Trophoblast cell (in vitro differentiated cells and primary cell): ENCODE measurements around the gene CASTOR1.

Source experiments
- DNase-seq, 2 donors: peaks; one replicate each; pipeline ENCODE4 v3.0.0-alpha.2; 2016
- H2AFZ ChIP-seq: 2 replicates; pipeline ENCODE4 v1.6.1; 2013; ENCODE audit warnings: low read length, moderate library complexity, mild to moderate bottlenecking; ENCODE audit not compliant: insufficient read depth, poor library complexity
- H2AK5ac ChIP-seq: 2 replicates; pipeline ENCODE4 v1.6.1; 2013; ENCODE audit warnings: mild to moderate bottlenecking, low read length
- H2BK120ac ChIP-seq: 2 replicates; pipeline ENCODE4 v1.6.1; 2013; ENCODE audit warnings: low read length, mild to moderate bottlenecking, moderate library complexity; ENCODE audit not compliant: insufficient read depth, poor library complexity
- H2BK12ac ChIP-seq: 2 replicates; pipeline ENCODE4 v1.6.1; 2013; ENCODE audit warnings: mild to moderate bottlenecking, low read length, moderate library complexity
- H2BK5ac ChIP-seq: 2 replicates; pipeline ENCODE4 v1.6.1; 2013; ENCODE audit warnings: low read length, low read depth, moderate library complexity, mild to moderate bottlenecking; ENCODE audit not compliant: poor library complexity
- H3K14ac ChIP-seq: 2 replicates; pipeline ENCODE4 v1.6.1; 2013; ENCODE audit warnings: mild to moderate bottlenecking, low read length
- H3K18ac ChIP-seq: 2 replicates; pipeline ENCODE4 v1.6.1; 2013; ENCODE audit warnings: mild to moderate bottlenecking, low read length
- H3K23ac ChIP-seq: 2 replicates; pipeline ENCODE4 v1.6.1; 2013; ENCODE audit warnings: low read length
- H3K27ac ChIP-seq: 2 replicates; pipeline ENCODE4 v1.5.1; 2013; ENCODE audit warnings: low read depth, mild to moderate bottlenecking, inconsistent platforms, low read length, moderate library complexity
- H3K27me3 ChIP-seq: 2 replicates; pipeline ENCODE4 v1.6.1; 2013; ENCODE audit warnings: inconsistent platforms, mild to moderate bottlenecking, low read length, moderate library complexity; ENCODE audit not compliant: insufficient read depth
- H3K36me3 ChIP-seq, 2 experiments: 1 replicate in 1 of 2; 2 replicates in 1 of 2; pipeline ENCODE4 v1.6.1; 2013; ENCODE audit warnings: low read length in 2 of 2, mild to moderate bottlenecking in 2 of 2, moderate library complexity in 1 of 2; ENCODE audit not compliant: insufficient read depth in 2 of 2, control insufficient read depth in 1 of 2
- H3K4ac ChIP-seq: 2 replicates; pipeline ENCODE4 v1.6.1; 2013; ENCODE audit warnings: low read depth, mild to moderate bottlenecking, low read length, moderate library complexity
- H3K4me1 ChIP-seq, 2 experiments: 1 replicate in 1 of 2; 2 replicates in 1 of 2; pipeline ENCODE4 v1.6.1; 2013; ENCODE audit warnings: low read length in 2 of 2, mild to moderate bottlenecking in 2 of 2, moderate library complexity in 1 of 2; ENCODE audit not compliant: insufficient read depth in 2 of 2, control insufficient read depth in 1 of 2
- H3K4me2 ChIP-seq: 2 replicates; pipeline ENCODE4 v1.6.1; 2013; ENCODE audit warnings: inconsistent platforms, mild to moderate bottlenecking, low read length, moderate library complexity
- H3K4me3 ChIP-seq: 2 replicates; pipeline ENCODE4 v1.5.1; 2013; ENCODE audit warnings: mild to moderate bottlenecking, low read depth, low read length, inconsistent platforms
- H3K79me1 ChIP-seq: one replicate; pipeline ENCODE4 v1.6.1; 2013; ENCODE audit warnings: low read length
- H3K79me2 ChIP-seq: 2 replicates; pipeline ENCODE4 v1.6.1; 2013; ENCODE audit warnings: low read length, mild to moderate bottlenecking; ENCODE audit not compliant: control insufficient read depth, insufficient read depth, poor library complexity
- H3K9ac ChIP-seq: 2 replicates; pipeline ENCODE4 v1.6.1; 2013; ENCODE audit warnings: mild to moderate bottlenecking, low read length
- H3K9me3 ChIP-seq: 2 replicates; pipeline ENCODE4 v1.6.1; 2013; ENCODE audit warnings: low read depth, mild to moderate bottlenecking, control low read depth, inconsistent platforms, low read length; ENCODE audit not compliant: insufficient read depth
- H4K12ac ChIP-seq: 2 replicates; pipeline ENCODE4 v1.6.1; 2013; ENCODE audit warnings: low read depth, mild to moderate bottlenecking, low read length, moderate library complexity
- H4K8ac ChIP-seq: 2 replicates; pipeline ENCODE4 v1.6.1; 2013; ENCODE audit warnings: low read depth, mild to moderate bottlenecking, low read length, moderate library complexity
- H4K91ac ChIP-seq: one replicate; pipeline ENCODE4 v1.6.1; 2013; ENCODE audit warnings: low read depth, mild to moderate bottlenecking, low read length, moderate library complexity
- WGBS: extraction: QIAGEN DNeasy Blood & Tissue Kit; methylation state at CpG from one replicate; pipeline ENCODE4 v1.1.7; 2013; ENCODE audit warnings: missing lambda C conversion rate; ENCODE audit not compliant: insufficient read length, insufficient coverage; ENCODE audit errors: extremely low coverage; 5-methylcytosine and 5-hydroxymethylcytosine counted together

CASTOR1 gene

DNA sequence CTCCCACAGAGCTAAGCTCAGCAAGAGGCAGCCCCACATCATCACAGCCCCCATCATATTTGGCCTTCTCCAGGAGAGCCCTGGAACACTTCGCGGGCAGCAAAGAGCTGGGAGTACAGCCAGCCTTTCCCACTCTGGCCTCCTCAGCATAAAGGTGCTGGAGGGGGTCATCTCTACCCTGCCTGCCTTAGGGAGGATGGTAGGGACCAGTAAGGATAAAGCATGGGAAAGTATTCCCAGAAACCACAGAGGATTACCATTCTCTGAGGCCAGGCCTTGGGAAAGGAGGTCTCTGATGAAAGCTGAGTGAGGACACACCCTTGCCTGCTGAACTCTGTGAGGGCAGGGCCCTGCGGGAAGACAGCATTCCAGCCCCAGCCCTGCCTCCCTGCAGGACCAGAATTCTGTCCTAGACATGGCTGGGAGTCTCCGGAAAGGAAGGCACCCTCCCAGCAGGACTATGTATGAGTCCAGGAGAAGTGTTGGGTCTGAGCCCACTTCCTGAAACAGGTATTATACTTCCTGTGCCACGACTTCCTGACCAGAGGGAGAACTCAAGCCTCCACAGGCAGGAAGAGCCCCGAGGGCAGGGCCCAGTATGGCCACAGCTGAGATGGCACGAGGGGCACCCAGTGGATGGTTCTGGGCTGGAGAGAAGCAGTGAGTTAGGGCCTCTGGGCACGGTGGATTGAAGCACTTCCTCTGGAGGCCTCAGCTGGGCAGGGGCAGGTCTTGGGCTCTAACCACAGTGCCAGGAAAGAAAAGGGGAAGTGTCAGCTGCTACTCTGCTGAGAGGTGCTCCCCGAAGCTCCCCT, 12.9 kb upstream of the CASTOR1 start:
- Histone ChIP-seq H3K36me3 (peaks cover 53 to 62% of the 10 kb centered on the region in 2 experiments), H3K4me3 (no peak overlapping the region), H3K4me2 (peak overlapping the region; percentile 4), H3K4me1 (peaks cover 61 to 78% of the 10 kb centered on the region in 2 experiments), H3K27ac (peak overlapping the region; percentile 82), H2AK5ac (peak overlapping the region; percentile 24), H3K79me1 (peaks cover 44% of the 10 kb centered on the region), H4K12ac (no peak overlapping the region), H3K27me3 (no peaks in the 10 kb centered on the region), H4K8ac (peak overlapping the region; percentile 25), H3K9ac (peak overlapping the region; percentile 8), H2AFZ (no peak overlapping the region), H3K18ac (peak overlapping the region; percentile 87), H3K23ac (no peak overlapping the region), H2BK12ac (peak overlapping the region; percentile 71), H2BK5ac (peak overlapping the region; percentile 51), H4K91ac (peak overlapping the region; percentile 88), H3K79me2 (peaks cover 23% of the 10 kb centered on the region), H2BK120ac (peak overlapping the region; percentile 26), H3K4ac (peak overlapping the region; percentile 64), H3K14ac (peak overlapping the region; percentile 56), H3K9me3 (no peaks in the 10 kb centered on the region)
- no CpG with 5 or more reads among the region's 9 CpGs for whole genome bisulfite sequencing
- peak; percentile 91 to 93 for DNase-seq

- peaks cover 47 to 62% of the 10 kb centered on the region in 2 experiments for H3K4me1 ChIP-seq
- no peaks in the 10 kb centered on the region for H3K9me3 ChIP-seq
- H2BK12ac ChIP-seq: peak overlapping the region; percentile 81
- H3K79me1 ChIP-seq: peaks cover 41% of the 10 kb centered on the region
- H2AFZ ChIP-seq: peak overlapping the region; percentile 30
- peaks cover 76 to 83% of the 10 kb centered on the region in 2 experiments for H3K36me3 ChIP-seq
- WGBS: no CpG with 5 or more reads among the region's 13 CpGs
- no peaks in the 10 kb centered on the region for H3K27me3 ChIP-seq
- peak overlapping the region; percentile 50 for H2BK120ac ChIP-seq
- no peak overlapping the region for H3K4me2 ChIP-seq
- peak overlapping the region; percentile 7 for H3K4ac ChIP-seq
- H2BK5ac ChIP-seq: peak overlapping the region; percentile 80
- H4K12ac ChIP-seq: no peak overlapping the region
- peak overlapping the region; percentile 52 for H3K14ac ChIP-seq
- peak overlapping the region; percentile 45 for H2AK5ac ChIP-seq
- H3K23ac ChIP-seq: no peak overlapping the region
- H3K9ac ChIP-seq: no peak overlapping the region
- DNase-seq: no peak
- H3K18ac ChIP-seq: peak overlapping the region; percentile 75
- H3K27ac ChIP-seq: peak overlapping the region; percentile 72
- peak overlapping the region; percentile 17 for H4K91ac ChIP-seq
- H3K4me3 ChIP-seq: no peak overlapping the region
- H4K8ac ChIP-seq: peak overlapping the region; percentile 44
- peaks cover 17% of the 10 kb centered on the region for H3K79me2 ChIP-seq
These were observed 10.0 kb upstream of the CASTOR1 start for GRCh38 chr22:30299322-30299721.

- Histone ChIP-seq H3K18ac (peak overlapping the region; percentile 30), H3K14ac (peak overlapping the region; percentile 16), H2BK5ac (no peak overlapping the region), H3K27me3 (no peaks in the 10 kb centered on the region), H2BK120ac (peak overlapping the region; percentile 7), H3K4ac (no peak overlapping the region), H3K36me3 (peaks cover 80 to 85% of the 10 kb centered on the region in 2 experiments), H3K9me3 (no peaks in the 10 kb centered on the region), H2AFZ (no peak overlapping the region), H3K79me2 (peaks cover 14% of the 10 kb centered on the region), H3K27ac (peak overlapping the region; percentile 72), H3K79me1 (peaks cover 36% of the 10 kb centered on the region), H2BK12ac (no peak overlapping the region), H3K4me1 (peaks cover 39 to 53% of the 10 kb centered on the region in 2 experiments), H2AK5ac (no peak overlapping the region), H3K9ac (no peak overlapping the region), H4K91ac (peak overlapping the region; percentile 3), H3K23ac (no peak overlapping the region), H4K8ac (no peak overlapping the region), H4K12ac (no peak overlapping the region), H3K4me3 (no peak overlapping the region), H3K4me2 (no peak overlapping the region)
- DNase-seq: peak; percentile 86 to 89
- no CpG with 5 or more reads among the region's 9 CpGs for WGBS
These were observed 8.8 kb upstream of the CASTOR1 start for GRCh38 chr22:30297991-30298701.

- H3K79me1 ChIP-seq: peaks cover 32% of the 10 kb centered on the region
- H2BK12ac ChIP-seq: no peak overlapping the region
- no peak overlapping the region for H4K12ac ChIP-seq
- peaks cover 84 to 88% of the 10 kb centered on the region in 2 experiments for H3K36me3 ChIP-seq
- WGBS: no CpG with 5 or more reads among the region's 11 CpGs
- H4K91ac ChIP-seq: peak overlapping the region; percentile 3
- H2AK5ac ChIP-seq: no peak overlapping the region
- H3K4me1 ChIP-seq: peaks cover 33 to 47% of the 10 kb centered on the region in 2 experiments
- no peak overlapping the region for H3K4ac ChIP-seq
- no peaks in the 10 kb centered on the region for H3K9me3 ChIP-seq
- no peak overlapping the region for H4K8ac ChIP-seq
- no peak for DNase-seq
- H3K23ac ChIP-seq: no peak overlapping the region
- peak overlapping the region; percentile 27 for H3K18ac ChIP-seq
- no peak overlapping the region for H3K14ac ChIP-seq
- no peak overlapping the region for H3K9ac ChIP-seq
- no peak overlapping the region for H2BK5ac ChIP-seq
- H3K27ac ChIP-seq: no peak overlapping the region
- no peak overlapping the region for H2AFZ ChIP-seq
- no peak overlapping the region for H3K4me2 ChIP-seq
- H3K27me3 ChIP-seq: no peaks in the 10 kb centered on the region
- H3K4me3 ChIP-seq: no peak overlapping the region
- H3K79me2 ChIP-seq: peaks cover 14% of the 10 kb centered on the region
- no peak overlapping the region for H2BK120ac ChIP-seq
These were observed 8.1 kb upstream of the CASTOR1 start for GRCh38 chr22:30297276-30297990.
